CD4-positive, alpha-beta T cell treated with Interleukin-6 at 100 ng/mL for 8 hours (primary cell): ENCODE results near the gene CFAP299.

Experiments used
- DNase-seq: peaks from one replicate; pipeline ENCODE4 v3.0.0-alpha.2; 2020; ENCODE audit warnings: mixed read lengths, low spot score

Gene CFAP299

DNA sequence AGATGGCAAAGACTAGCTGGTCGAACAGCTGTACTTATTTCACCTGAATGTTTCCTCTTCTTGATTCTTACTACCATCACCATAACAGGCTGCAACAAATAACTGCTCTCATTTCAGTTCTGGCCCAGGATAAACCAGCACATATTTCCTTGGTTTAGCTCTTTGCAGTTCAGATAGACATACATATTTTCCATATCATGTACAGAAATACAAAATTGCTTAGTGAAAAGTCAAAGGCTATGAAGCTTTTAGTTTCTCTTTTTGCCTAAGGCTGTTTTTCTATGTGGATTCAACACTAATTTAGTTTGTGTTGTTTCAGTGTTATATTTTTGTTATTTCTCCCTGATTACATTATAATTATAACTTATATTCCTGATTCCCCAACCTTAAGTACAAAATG lies 591.4 kb downstream of the CFAP299 start:
- DNase-seq = no peak

GRCh38 chr4:80927420-80927819 lies 591.9 kb downstream of the CFAP299 start:
- no peak for DNase-seq

DNA sequence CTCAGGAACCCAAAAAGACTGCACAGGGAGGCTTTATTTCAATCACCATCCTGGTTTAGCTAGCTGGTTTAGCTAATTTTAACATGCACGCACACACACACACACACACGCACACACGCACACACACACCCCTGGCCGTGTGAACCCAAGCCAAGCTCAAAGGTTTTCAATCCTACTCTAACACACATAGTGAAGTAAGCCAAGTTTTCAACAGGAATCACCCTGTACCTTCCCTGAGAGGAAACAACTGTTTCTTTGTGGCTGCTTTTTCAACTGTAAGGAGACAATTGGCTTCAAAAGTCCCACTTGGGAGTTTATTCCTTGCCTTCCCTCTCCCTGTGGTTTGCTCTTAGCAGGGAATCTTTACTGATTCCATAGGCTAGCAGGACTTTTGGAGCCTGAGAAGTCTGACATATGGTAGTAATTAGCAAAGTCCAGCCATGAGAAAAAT lies 596.1 kb downstream of the CFAP299 start:
- DNase-seq = no peak

- DNase-seq = no peak
Observed at GRCh38 chr4:80948141-80948540, 612.6 kb downstream of the CFAP299 start.

GRCh38 chr4:80948995-80949394 lies 613.5 kb downstream of the CFAP299 start:
- DNase-seq = no peak

GRCh38 chr4:80956421-80956820 lies 620.9 kb downstream of the CFAP299 start:
- no peak for DNase-seq

GRCh38 chr4:80963051-80963450 lies 627.5 kb downstream of the CFAP299 start:
- DNase-seq = no peak

DNA sequence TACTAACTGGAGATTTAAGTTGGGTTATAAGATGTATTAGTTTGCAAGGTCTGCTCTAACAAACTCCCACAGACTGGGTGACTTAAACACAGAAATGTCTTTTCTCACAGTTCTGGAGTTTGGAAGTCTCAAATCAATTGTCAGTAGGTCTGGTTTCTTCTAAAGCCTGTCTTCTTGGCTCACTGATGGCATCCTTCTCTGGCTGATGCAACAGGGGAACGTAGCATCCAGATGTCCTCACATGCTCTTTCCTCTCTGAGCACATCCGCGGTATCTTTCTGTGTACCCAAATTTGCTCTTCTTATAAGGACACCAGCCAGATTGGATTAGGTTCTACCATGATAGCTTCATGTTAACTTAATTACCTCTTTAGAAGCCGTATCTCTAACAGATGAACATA lies 631.8 kb downstream of the CFAP299 start:
- DNase-seq = no peak

GRCh38 chr4:80980239-80980638 lies 644.7 kb downstream of the CFAP299 start:
- DNase-seq = no peak

DNA sequence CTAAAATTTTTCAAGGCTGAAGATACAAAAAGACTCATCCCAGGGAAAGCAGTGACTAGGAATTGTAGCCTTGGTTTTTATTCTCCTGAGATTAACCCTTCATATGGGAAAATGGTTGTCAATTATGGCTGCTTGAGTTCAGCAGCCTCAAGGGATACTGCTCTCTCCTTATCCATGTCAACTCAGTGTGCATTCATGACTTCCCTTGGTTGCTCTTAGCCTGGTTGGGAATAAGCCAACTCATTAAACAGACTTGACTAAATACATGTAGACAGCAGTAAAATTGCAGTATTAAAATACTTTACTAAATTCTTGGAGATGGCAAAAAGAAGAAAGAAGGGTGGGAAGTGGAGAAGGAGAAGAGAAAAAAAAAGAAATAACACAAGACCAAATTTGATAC lies 650.5 kb downstream of the CFAP299 start:
- DNase-seq = no peak

DNA sequence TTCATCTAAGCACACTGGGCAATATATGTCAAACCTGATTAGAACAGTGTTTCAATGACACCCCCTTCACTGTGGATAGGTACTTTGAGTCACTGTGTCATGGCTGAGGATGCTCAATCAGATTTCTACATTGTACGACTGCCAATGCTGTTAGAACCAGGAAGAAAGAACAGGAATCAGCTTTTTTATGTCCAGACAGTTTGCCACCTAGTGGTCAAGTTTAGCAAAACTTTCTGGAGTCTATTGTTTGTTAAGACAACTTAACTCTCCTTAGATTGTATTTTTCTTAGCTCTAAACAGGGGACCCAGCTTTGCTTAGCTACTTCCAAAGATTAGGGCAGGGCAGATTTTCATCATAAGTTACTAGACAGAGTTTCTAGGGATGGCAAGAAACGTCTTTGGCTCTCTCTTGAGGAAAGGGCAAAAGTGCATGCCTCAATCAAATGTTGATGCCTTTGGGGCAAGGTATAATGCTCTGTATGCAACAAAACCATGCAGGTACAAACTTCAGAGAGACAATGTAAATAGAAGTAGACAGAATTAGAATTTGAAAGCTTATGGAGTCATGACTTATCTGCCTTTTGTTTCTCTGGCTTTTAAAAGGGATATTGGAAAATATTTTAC lies 654.5 kb downstream of the CFAP299 start:
- DNase-seq = peak; percentile 37

DNA sequence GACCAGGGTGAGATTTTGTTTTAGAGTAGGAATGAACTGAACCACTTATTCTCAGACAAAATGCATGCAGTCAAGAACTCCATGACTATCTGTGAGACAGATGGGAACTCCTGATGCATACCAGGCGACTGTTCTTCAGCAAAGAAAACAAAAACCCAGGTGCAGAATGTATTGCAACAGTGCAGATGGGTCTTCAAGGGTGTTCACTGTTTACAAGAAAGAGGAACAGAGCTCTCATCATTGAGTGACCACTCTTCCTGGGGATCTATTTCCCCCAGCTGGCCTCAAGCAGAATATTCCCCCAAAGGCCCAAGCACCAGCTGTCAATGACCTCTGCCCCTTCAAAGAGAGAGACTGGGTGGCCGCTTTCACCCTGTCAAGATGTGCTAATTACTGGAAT lies 655.3 kb downstream of the CFAP299 start:
- DNase-seq = no peak

GRCh38 chr4:80999943-81000342 lies 664.4 kb downstream of the CFAP299 start:
- DNase-seq = no peak

DNA sequence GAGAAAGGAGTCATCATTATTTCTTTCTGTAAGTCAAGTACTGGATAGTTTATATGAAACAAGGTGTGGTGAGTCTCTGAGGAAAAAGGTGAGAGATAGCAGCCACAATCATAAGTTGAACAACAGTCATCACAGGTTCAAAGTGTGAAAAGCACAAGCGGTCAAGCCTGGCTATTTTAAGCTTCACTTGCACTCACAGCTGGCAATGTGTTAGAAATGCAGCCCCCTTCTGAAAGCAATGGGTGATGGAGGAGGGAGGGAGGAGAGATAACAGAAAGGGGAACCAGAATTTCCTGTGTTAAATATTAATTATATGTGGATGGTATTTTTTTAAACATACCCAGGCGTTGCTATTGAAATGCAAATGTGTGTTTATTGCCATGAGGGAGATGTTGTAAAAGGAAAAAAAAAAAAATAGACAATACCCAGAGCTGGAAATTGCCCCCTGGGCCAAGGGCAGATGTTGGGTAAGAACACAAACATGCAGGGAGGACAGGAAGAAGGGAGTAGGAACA lies 668.1 kb downstream of the CFAP299 start:
- DNase-seq = no peak

GRCh38 chr4:81007417-81007816 lies 671.9 kb downstream of the CFAP299 start:
- DNase-seq = no peak
